ENCODE data around the gene MFAP3. TPM values are rescaled to one million over a fixed set of nuclear protein-coding genes. Genes with fewer than 3 reads are reported as not detected.

The MFAP3 gene
- total RNA-seq, 1 experiment from 2014 or later: 18.5 TPM

DNA sequence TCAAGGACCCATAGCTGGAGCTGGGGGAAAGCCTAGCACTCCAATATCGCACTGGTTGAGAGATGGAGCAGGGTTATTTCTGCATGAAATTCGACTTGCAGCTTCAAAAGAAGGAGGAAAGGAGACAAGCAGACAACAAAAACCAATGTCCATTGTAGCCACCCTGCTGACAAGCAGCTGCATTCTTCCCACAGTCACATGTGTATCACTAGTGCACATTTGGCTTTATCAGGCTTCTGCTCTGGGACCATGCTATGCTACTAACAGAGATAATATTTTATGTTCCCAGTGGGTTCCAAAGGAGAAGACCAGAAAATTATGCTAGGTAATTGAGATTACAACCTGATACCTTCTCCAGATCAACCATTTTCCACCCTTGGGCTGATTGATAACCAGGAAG is 59.7 kb downstream of the MFAP3 start (continued):
- TF ChIP-seq, protein P1, sequence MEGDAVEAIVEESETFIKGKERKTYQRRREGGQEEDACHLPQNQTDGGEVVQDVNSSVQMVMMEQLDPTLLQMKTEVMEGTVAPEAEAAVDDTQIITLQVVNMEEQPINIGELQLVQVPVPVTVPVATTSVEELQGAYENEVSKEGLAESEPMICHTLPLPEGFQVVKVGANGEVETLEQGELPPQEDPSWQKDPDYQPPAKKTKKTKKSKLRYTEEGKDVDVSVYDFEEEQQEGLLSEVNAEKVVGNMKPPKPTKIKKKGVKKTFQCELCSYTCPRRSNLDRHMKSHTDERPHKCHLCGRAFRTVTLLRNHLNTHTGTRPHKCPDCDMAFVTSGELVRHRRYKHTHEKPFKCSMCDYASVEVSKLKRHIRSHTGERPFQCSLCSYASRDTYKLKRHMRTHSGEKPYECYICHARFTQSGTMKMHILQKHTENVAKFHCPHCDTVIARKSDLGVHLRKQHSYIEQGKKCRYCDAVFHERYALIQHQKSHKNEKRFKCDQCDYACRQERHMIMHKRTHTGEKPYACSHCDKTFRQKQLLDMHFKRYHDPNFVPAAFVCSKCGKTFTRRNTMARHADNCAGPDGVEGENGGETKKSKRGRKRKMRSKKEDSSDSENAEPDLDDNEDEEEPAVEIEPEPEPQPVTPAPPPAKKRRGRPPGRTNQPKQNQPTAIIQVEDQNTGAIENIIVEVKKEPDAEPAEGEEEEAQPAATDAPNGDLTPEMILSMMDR (IDR thresholded peaks at IDR 0.05 in 2 of 3, conservative IDR thresholded peaks at IDR 0.05 in 1 of 3; ENCODE audit: borderline replicate concordance in 1 of 3, insufficient read depth in 1 of 3, low read depth in 2 of 3, low read length in 2 of 3): no peak
- TF ChIP-seq POLR2AphosphoS5 (IDR thresholded peaks at IDR 0.05; ENCODE audit: low read depth, low read length): no peak
- TF ChIP-seq, protein P2, sequence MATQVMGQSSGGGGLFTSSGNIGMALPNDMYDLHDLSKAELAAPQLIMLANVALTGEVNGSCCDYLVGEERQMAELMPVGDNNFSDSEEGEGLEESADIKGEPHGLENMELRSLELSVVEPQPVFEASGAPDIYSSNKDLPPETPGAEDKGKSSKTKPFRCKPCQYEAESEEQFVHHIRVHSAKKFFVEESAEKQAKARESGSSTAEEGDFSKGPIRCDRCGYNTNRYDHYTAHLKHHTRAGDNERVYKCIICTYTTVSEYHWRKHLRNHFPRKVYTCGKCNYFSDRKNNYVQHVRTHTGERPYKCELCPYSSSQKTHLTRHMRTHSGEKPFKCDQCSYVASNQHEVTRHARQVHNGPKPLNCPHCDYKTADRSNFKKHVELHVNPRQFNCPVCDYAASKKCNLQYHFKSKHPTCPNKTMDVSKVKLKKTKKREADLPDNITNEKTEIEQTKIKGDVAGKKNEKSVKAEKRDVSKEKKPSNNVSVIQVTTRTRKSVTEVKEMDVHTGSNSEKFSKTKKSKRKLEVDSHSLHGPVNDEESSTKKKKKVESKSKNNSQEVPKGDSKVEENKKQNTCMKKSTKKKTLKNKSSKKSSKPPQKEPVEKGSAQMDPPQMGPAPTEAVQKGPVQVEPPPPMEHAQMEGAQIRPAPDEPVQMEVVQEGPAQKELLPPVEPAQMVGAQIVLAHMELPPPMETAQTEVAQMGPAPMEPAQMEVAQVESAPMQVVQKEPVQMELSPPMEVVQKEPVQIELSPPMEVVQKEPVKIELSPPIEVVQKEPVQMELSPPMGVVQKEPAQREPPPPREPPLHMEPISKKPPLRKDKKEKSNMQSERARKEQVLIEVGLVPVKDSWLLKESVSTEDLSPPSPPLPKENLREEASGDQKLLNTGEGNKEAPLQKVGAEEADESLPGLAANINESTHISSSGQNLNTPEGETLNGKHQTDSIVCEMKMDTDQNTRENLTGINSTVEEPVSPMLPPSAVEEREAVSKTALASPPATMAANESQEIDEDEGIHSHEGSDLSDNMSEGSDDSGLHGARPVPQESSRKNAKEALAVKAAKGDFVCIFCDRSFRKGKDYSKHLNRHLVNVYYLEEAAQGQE (IDR thresholded peaks at IDR 0.05; ENCODE audit: low read depth): no peak
- TF ChIP-seq POLR2A (IDR thresholded peaks at IDR 0.05; ENCODE audit: borderline replicate concordance, extremely low read depth, insufficient read depth, insufficient read length): no peak

DNA sequence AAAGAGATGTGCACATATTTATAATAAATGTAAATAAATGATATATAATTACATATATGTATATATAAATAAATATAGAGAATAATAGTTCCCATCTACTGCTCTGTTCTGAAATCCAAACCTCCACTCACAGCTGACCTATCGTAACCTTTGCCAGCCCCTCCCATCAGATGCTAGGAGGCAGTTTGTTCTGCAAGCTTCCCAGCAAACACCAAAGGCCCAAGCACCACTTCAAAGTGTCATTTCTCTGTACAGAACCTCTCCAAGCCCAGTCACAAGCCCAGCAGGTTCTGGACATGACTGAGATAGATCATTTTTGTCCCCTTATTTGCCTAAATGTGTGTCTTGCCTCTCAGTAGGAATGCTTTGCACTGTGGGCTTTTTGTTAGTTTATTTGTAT is 62.4 kb downstream of the MFAP3 start:
- Histone ChIP-seq H3K4me3 (replicated peaks in 1 of 2; ENCODE audit: low read depth in 1 of 2, low read length in 2 of 2) (no peak overlapping the region), H3K27me3 (ENCODE audit: insufficient read depth, low read length) (no peaks in the 10 kb centered on the region; the same call in 1 of the 2 replicates), H3K9me2 (ENCODE audit: insufficient read depth) (no peaks in the 10 kb centered on the region), H3K4me2 (ENCODE audit: low read length) (no peak overlapping the region), H2AFZ (ENCODE audit: low read depth, low read length, poor library complexity, severe bottlenecking) (no peak overlapping the region), H3K27ac (ENCODE audit: low read depth, low read length) (no peak overlapping the region), H3K79me2 (ENCODE audit: insufficient read depth, low read length) (no peaks in the 10 kb centered on the region), H3K9ac (ENCODE audit: low read length) (no peak overlapping the region), H3K4me1 (ENCODE audit: control insufficient read depth in 1 of 2, insufficient read depth in 2 of 2, low read length in 2 of 2) (no peaks in the 10 kb centered on the region), H3K9me3 (ENCODE audit: control insufficient read depth in 1 of 2, insufficient read depth in 1 of 2, low read depth in 1 of 2, low read length in 2 of 2) (no peaks in the 10 kb centered on the region), H4K20me1 (ENCODE audit: insufficient read depth) (no peaks in the 10 kb centered on the region), H3K36me3 (ENCODE audit: control insufficient read depth in 1 of 2, insufficient read depth in 2 of 2, low read length in 2 of 2) (no peaks in the 10 kb centered on the region)
- ChIA-PET POLR2A (no interaction called here), CTCF (no interaction called here), RAD21 (ENCODE audit: low non-redundant PET in 1 of 2, low total read pairs in 2 of 2, uncharacterized antibody in 2 of 2, unreplicated experiment in 2 of 2) (no interaction called here)
- TF ChIP-seq TCF7L2 (IDR thresholded peaks at IDR 0.05; ENCODE audit: borderline replicate concordance, extremely low read depth, insufficient read depth, insufficient read length) (no peak), POLR2A (IDR thresholded peaks at IDR 0.05; ENCODE audit: borderline replicate concordance, extremely low read depth, insufficient read depth, insufficient read length) (no peak)
- no TSS peak for BruUV-seq (replicated peaks)
- DNase-seq (ENCODE audit: low read depth, low spot score) (no peak), ATAC-seq (no peak)
- intact Hi-C loops (cut with micrococcal nuclease): no loop called here
